Measurements from ENCODE around the gene CTBP1.

Gene CTBP1

GRCh38 chr4:1279253-1279652 is 30.3 kb upstream of the CTBP1 start:
- no peak for DNase-seq

- DNase-seq = peak; percentile 65
Observed at GRCh38 chr4:1277667-1278665, 29.0 kb upstream of the CTBP1 start.

- DNase-seq = no peak
Observed at GRCh38 chr4:1276984-1277383, 28.1 kb upstream of the CTBP1 start.

DNA sequence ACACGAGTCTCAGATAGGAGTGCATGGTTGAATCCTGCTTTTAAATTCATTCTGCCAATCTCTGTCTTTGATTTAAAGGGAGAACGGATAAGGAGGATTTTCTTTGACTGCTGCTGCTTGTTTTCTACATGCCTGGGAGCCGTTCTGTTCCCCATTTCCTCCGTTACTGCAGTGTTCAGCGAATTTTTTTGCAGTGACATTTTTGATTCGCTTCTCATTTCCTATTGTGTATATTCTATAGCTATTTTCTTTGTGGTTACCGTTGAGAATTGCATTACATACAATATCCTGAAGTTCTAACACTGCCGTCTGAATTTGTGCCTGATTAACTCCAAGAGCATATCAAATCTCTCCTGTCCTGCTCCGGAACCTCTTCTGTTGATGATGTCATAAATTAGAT is 25.9 kb upstream of the CTBP1 start:
- peak; percentile 21 for DNase-seq

GRCh38 chr4:1271686-1272085 is 22.8 kb upstream of the CTBP1 start:
- DNase-seq = no peak

GRCh38 chr4:1269209-1269608 is 20.3 kb upstream of the CTBP1 start:
- no peak for DNase-seq

DNA sequence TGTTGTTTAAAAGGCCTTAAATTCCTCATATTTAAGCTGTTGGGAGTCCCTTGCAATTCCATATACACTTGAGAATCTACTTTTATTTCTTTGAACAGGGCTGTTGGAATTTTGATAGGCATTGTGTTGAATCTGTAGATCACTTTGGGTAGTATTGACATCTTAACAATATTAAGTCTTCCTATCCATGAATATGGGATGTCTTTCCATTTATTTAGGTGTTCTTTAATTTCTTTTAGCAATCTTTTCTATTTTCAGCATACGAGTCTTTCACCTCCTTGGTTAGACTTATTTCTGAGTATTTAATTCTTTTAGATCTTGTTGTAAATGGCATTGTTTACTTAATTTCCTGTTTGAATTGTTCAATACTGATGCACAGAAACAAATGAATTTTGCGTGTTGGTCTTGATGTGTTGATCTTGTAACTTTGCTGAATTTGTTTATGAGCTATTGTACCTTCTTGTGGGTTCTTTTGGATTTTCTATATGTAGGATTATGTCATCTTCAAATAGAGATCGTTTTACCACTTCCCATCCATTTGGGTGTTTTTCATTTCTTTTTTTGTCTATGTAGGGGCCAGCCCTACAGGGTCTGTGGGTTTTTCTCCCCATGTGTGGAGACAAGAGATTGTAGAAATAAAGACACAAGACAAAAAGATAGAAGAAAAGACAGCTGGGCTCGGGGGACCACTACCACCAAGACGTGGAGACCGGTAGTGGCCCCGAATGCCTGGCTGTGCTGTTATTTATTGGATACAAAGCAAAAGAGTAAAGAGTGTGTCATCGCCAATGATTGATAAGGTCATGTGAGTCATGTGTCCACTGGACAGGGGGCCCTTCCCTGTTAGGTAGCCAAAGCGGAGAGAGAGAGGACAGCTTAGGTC is 18.2 kb upstream of the CTBP1 start:
- DNase-seq = no peak

- no peak for DNase-seq
Observed at GRCh38 chr4:1265351-1265750, 16.4 kb upstream of the CTBP1 start.

- DNase-seq = no peak
Observed at GRCh38 chr4:1264942-1265341, 16.0 kb upstream of the CTBP1 start.

DNA sequence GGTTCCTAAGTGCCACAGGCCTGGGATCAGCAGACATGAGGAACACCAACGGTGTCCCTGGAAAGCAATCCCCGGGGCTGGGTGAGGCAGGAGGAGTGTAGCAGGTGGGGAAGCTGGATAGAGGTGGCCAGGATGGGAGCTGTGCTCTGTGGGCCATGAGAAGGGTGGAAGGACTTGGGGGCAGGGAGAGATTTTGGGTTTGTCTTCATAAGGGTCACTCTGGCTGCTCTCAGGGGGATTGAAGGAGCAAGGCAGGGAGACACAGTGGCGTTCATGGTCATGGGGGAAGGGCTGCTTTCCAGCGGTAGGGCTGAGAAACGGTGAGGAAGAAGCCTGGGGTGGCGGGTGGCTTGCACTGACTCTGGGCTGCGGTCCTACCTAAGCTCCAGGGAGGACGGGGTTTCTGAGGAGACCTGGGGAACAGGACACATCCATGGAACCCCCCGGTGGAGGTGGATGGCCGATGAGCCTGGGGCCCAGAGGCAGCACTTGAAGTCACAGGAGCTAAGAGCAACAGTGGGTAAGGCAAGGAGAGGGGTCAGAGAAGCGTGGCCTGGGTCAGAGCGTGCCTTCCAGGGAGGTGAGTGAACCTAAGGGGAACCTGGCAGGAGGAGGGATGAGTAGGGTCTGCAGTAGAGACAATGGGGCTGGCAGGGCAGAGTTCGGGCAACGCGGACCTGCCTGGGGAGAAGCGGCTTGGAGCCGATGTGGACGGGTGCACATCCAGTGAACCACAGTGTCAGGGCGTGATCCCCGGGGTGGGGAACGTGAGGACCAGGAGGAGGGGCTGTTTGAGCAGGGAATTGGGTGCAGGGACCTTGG is 12.4 kb upstream of the CTBP1 start:
- no peak for DNase-seq

DNA sequence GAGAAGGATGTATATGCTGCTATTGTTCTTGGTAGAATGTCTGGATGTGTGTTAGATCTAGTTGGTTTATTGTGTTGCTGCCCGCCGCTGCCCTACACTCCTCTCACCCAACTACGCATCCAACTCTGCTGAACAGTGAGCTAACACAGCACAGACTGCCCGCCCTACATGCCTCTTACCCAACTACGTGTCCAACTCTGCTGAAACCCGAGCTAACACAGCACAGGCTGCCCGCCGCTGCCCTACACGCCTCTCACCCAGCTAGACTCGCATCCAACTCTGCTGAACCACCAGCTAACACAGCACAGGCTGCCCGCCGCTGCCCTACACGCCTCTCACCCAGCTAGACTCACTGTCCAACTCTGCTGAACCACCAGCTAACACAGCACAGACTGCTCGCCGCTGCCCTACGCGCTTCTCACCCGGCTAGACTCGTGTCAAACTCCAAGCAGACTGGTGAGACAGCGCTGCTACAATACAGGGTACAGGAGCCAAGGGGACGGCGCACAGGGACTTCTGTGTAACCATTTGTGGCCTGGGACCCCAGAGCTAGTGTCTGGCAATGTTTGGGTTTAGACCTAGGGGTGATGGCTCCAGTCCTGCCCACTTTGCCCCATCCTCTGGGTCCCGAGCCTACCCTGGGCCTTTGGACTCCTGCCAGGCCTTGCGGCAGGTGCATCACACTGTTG is 11.6 kb upstream of the CTBP1 start:
- no peak for DNase-seq

DNA sequence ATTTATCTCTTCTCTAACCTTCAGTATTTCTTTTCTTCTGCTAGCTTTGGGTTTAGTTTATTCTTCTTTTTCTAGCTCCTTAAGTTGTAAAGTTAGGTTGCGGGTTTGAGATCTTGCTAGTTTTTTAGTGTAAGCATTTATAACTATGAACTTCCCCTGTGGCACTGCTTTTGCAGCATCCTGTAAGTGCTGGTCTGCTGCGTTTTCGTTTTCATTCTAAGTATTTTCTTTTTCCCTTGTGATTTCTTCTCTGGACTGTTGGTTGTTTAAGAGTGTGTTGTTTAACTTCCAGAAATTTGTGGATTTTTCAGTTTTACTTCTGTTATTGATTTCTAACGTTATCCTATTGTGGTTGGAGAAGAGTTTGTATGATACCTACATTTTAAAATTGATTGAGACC is 11.0 kb upstream of the CTBP1 start:
- DNase-seq = no peak

GRCh38 chr4:1258457-1258856 is 9.5 kb upstream of the CTBP1 start:
- DNase-seq = no peak

DNA sequence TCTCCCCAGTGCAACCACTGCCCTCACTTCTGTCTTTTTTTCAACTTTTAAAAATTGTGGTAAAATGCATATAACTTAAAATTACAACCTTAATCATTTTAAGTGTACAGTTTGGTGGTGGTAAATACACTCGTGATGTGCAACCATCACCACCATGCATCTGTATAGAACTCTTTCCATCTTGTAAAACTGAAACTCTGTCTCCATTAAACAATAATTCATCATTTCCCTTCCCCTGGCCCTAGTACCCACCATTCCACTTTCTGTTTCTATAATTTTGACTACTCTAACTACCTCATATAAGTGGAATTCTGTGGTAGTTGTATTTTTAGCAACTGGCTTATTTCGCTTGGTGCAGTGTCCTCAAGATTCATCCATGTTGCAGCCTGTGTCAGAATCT is 6.8 kb upstream of the CTBP1 start:
- DNase-seq = no peak

DNA sequence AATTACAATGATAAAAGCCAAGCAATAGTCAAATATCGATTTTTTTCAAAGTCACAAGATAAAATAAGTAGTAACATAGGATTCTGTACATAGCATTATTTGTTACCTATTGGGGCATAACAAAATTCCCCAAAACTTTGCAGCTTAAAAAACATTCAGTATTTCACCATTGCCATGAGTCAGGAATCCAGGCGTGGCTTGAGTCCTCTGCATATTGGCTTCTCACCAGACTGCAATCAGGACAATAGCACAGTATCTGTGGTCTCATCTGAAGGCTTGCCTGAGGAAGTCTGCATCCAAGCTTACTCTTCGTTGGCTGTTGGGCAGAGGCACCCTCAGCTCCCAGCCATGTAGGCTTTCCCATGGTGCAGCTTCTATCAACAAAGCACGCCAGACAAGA is 6.2 kb upstream of the CTBP1 start:
- no peak for DNase-seq

- DNase-seq = no peak
Observed at GRCh38 chr4:1253831-1254230, 4.9 kb upstream of the CTBP1 start.

DNA sequence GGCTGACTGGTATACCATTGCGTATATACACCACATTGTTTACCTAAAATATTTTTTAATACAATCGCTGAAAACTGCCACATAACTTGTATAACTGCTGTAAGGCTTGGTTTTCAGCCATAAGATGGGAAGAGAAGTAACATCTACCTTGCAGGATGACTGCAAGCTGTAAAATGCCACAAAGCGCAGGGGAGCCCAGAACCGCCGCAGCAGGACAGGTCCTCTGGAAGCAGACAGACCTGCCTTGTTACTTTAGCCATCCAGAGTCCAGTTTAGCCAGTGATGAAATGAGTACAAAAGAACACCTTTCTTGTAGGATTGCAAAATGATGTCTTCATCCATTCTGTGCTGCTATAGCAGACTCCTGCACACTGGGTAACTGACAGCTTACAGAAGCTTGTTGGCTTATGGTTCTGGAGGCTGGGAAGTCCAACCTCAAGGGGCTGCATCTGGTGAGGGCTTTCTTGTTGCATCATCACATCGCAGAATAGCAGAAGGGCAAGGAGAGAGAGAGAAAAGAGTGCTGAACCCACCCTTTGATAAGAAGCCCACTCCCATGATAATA is 4.1 kb upstream of the CTBP1 start:
- DNase-seq = no peak

DNA sequence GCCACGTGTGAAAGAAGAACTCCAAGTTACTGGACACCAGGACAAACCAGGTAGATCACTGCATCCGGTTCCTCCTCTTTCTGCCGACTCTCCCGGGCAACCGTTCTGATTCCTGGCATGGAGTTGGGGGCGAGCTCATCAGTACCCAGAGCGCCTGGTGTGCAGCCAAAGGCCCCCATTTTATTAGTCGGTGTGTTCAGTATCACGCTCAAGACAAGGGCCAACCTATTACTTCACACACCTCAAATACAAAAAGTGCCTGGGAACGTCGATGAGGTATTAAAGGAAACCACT is 2.8 kb upstream of the CTBP1 start:
- DNase-seq = no peak

GRCh38 chr4:1250921-1251772 is 2.2 kb upstream of the CTBP1 start:
- DNase-seq = no peak

DNA sequence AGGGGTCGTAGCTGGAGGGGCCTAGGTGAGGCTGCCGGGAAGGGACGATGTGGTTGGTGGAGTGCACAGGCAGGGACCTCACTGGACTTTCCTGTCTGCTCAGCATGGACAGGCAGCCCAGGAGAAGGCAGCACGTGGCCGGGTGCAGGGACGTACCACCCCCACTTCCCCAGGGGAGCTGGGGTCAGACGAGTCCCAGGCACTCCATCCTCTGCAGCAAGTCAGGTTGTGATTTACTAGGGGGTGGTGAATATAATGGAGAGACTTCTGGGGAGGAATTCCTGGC is 1.5 kb upstream of the CTBP1 start:
- no peak for DNase-seq

DNA sequence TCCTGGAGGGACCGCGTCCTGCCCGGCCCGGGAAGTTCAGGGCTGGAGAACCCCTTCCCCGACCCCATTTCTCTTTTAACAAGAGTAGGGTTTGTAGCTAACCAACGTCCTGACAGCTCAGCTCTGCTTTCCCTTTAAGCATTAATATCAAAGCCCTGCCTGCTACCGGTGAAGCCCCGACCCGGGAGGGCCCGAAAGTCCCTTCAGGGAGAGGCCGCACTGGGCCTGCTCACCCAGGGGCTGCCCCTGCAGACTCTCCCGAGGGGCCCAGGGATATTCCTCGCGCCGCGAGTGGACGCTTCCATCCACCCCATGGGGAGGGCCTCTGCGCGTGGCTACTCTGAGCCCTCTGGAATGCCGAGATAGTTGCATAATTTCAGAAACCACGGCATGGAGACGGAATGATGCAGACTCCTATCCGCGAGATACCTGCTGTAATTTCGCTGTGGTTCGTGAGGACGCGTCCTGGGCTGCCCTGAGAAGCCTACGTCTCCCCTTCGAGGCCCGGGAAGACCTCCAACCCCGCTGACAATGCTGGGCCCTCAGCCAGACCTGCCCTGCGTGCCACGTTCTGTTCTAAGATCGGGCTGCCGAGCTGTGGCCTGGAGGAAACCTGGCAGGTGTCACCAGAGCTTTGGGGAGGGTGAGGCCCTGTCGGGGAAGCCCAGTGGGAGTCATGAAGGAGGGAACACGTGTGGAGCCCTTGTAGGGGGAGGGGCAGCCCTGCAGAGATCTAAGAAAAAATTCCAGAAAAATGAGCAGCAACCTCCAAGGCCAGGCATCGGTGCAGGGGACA is 999 bp upstream of the CTBP1 start:
- DNase-seq = peak; percentile 61
